Measurements from ENCODE around the gene TFDP3.

TFDP3 gene

GRCh38 chrX:133218329-133218728 lies at the start of gene TFDP3:
TSS of gene TFDP3 (minus strand) at chrX:133218354. CDS start at chrX:133218259, 95 bp downstream.
- no peak for DNase-seq

GRCh38 chrX:133267621-133268020 lies 49.5 kb upstream of the TFDP3 start:
- no peak for DNase-seq

GRCh38 chrX:133265331-133265730 lies 47.2 kb upstream of the TFDP3 start:
- DNase-seq = no peak

- no peak for DNase-seq
These were observed 40.3 kb upstream of the TFDP3 start for GRCh38 chrX:133258481-133258880.

GRCh38 chrX:133254666-133255065 lies 36.5 kb upstream of the TFDP3 start:
- DNase-seq = no peak

- DNase-seq = no peak
These were observed 33.0 kb upstream of the TFDP3 start for GRCh38 chrX:133251204-133251603.

- DNase-seq = no peak
These were observed 32.3 kb upstream of the TFDP3 start for GRCh38 chrX:133250184-133251100.

- no peak for DNase-seq
These were observed 31.3 kb upstream of the TFDP3 start for GRCh38 chrX:133249266-133250058.

- DNase-seq = no peak
These were observed 30.0 kb upstream of the TFDP3 start for GRCh38 chrX:133248177-133248576.

- DNase-seq = no peak
These were observed 28.8 kb upstream of the TFDP3 start for GRCh38 chrX:133246921-133247320.

- DNase-seq = no peak
These were observed 17.7 kb upstream of the TFDP3 start for GRCh38 chrX:133235830-133236229.

- no peak for DNase-seq
These were observed 14.2 kb upstream of the TFDP3 start for GRCh38 chrX:133232331-133232730.

GRCh38 chrX:133229361-133229760 lies 11.2 kb upstream of the TFDP3 start:
- DNase-seq = no peak

- peak; percentile 0 for DNase-seq
These were observed 2.4 kb downstream of the TFDP3 start for GRCh38 chrX:133215747-133216146.

- no peak for DNase-seq
These were observed 3.1 kb downstream of the TFDP3 start for GRCh38 chrX:133215017-133215416.

- no peak for DNase-seq
These were observed 3.9 kb downstream of the TFDP3 start for GRCh38 chrX:133214301-133214700.

- no peak for DNase-seq
These were observed 5.0 kb downstream of the TFDP3 start for GRCh38 chrX:133213117-133213516.

- no peak for DNase-seq
These were observed 10.4 kb downstream of the TFDP3 start for GRCh38 chrX:133207751-133208150.

- DNase-seq = no peak
These were observed 26.5 kb downstream of the TFDP3 start for GRCh38 chrX:133191739-133192039.

- no peak for DNase-seq
These were observed 27.0 kb downstream of the TFDP3 start for GRCh38 chrX:133190877-133191738.

- no peak for DNase-seq
These were observed 29.0 kb downstream of the TFDP3 start for GRCh38 chrX:133189195-133189594.

- DNase-seq = no peak
These were observed 29.5 kb downstream of the TFDP3 start for GRCh38 chrX:133188631-133189030.

GRCh38 chrX:133185938-133186337 lies 32.2 kb downstream of the TFDP3 start:
- DNase-seq = no peak

Data from EL (cell line).